NCI-H1694 treated with DMSO at 0.1 percent for 48 hours (cell line): ENCODE results near the gene ADAMTS14.

ENCODE experiments used
- DNase-seq: peaks from one replicate; lab custom pipeline; 2025; lab: John Stamatoyannopoulos, UW

The ADAMTS14 gene

GRCh38 chr10:70771311-70772194, 99.2 kb downstream of the ADAMTS14 start:
- no peak for DNase-seq

- no peak for DNase-seq
Observed at GRCh38 chr10:70772627-70773026, 100.3 kb downstream of the ADAMTS14 start.

- no peak for DNase-seq
Observed at GRCh38 chr10:70773461-70773860, 101.2 kb downstream of the ADAMTS14 start.

GRCh38 chr10:70773965-70774809, 101.9 kb downstream of the ADAMTS14 start:
- DNase-seq: no peak

- no peak for DNase-seq
Observed at GRCh38 chr10:70774810-70775678, 102.7 kb downstream of the ADAMTS14 start.

- no peak for DNase-seq
Observed at GRCh38 chr10:70775679-70776454, 103.6 kb downstream of the ADAMTS14 start.

- no peak for DNase-seq
Observed at GRCh38 chr10:70776455-70777005, 104.2 kb downstream of the ADAMTS14 start.

- no peak for DNase-seq
Observed at GRCh38 chr10:70777063-70777875, 105.0 kb downstream of the ADAMTS14 start.

- no peak for DNase-seq
Observed at GRCh38 chr10:70778267-70778924, 106.1 kb downstream of the ADAMTS14 start.

GRCh38 chr10:70779088-70779487, 106.8 kb downstream of the ADAMTS14 start:
- no peak for DNase-seq

- DNase-seq: no peak
Observed at GRCh38 chr10:70779511-70780369, 107.4 kb downstream of the ADAMTS14 start.

GRCh38 chr10:70780370-70780760, 108.1 kb downstream of the ADAMTS14 start:
- no peak for DNase-seq

GRCh38 chr10:70780772-70781171, 108.5 kb downstream of the ADAMTS14 start:
- DNase-seq: no peak

- no peak for DNase-seq
Observed at GRCh38 chr10:70781461-70782051, 109.2 kb downstream of the ADAMTS14 start.

- no peak for DNase-seq
Observed at GRCh38 chr10:70782086-70782745, 109.9 kb downstream of the ADAMTS14 start.

- DNase-seq: no peak
Observed at GRCh38 chr10:70782746-70783680, 110.7 kb downstream of the ADAMTS14 start.
